GM19395 (cell line): Measurements from ENCODE around the gene SOX9.

Experiments used
- ATAC-seq: cut with Tn5 transposase; IDR thresholded peaks from one replicate; pipeline ENCODE4 v1.9.1; 2021; ENCODE audit warnings: mild to moderate bottlenecking, moderate library complexity; ENCODE audit not compliant: unreplicated experiment

SOX9 gene

DNA sequence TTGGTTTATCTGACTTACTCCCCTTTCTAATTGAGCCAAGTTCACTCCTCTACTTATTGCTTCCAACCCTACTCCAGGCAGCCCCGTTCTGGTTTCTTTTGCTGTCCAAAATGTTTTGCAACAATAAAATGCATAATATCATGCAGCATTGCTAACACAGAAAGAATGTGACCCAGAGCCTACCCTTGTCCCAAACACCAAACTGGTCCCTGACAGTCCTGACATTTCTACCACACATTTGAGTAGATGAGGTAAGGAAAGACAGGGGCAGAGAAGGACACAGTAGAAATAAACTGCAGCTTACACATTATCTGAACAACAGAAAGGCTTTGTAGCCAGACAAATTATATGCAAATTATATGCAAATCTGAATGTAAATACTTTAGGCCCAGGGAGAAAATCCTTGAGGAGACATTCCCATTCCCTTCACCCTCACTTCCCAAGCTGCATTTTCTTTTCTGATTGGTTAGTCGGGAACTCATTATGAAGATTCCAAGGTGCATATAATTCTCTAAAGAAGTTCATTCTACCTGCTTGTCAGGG is 31.6 kb downstream of the SOX9 start:
- ATAC-seq = no peak

DNA sequence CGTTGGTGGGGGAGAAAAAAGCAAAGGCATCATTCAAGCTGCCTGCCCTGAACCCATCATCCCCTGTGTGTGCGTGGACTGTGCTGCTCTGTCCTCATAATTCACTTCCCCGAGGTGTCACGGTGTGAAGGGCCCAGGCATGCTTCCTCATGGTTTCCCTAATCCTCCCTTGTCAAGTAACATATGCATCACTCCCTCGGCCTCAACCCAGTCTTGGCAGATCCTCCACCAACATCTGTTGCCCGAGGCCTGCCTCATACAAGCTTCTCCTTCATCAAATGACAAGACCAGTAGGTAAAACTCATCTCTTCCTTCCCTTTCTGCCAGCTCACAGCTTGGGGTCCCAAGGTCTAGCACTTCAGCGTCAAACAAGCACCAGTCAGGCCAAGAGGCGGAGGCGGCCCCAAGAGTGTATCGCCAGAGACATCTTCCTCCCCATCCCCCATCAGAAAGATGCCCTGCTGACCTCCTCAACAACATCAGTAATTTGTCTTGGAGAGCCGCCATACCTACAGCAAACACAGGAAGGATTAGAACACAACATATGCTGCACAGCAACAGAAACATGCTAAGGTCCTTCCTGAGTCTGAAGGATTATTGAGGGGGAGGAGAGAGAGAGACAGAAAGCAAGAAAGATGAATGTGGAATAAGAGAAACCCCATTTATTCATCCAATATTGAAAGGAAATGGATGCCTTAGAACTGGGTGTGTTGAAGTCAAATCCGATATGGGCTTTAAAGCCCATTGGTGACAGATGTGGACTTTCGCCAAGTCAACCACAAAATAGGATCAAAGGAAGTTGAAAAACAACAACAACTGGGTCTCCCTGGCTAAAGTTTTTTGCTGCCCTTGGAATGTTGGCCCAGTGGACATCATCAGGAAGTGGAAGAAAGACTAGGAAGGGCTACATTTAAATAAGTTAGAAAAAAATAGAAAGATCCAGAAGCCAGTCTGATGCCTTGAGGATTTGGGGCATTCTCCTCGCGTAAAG is 38.4 kb downstream of the SOX9 start:
- no peak for ATAC-seq

DNA sequence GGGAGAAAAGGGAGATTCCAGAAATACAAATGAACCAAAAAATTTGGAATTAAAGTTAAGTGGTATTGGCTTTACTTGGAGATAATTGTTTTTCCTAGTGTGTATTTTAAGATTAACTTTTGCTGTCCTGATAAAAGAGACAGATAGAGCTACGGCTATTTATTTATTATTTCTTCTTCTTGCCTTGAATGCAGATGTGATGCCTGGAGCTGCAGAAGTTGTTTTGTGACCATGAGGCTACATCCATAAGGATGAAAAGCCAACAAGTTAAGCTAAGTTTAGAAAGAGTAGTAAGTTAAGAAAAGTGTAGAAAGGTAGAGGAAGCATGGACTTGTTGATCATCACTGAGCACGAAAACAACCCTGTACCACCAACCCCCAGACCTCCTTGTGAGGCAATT is 41.7 kb downstream of the SOX9 start:
- ATAC-seq = no peak

DNA sequence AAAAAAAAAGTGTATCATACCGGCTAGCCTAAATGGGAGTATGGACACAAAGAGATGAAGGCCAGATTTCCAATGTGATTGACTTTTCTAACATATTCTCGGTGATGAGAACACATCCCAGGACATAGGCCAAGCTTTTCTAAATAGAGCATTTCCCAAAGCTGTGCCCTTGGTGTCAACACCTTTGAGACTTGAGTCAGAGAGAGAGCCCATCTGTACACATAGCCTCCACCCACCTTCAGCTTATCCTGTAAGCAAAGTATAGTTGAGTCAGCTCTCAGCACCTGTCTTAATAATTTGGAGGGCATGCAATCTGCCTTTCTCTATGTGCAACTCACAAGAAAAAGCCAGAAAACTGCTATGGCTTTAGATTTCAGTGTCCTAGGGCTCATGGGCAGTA is 42.7 kb downstream of the SOX9 start:
- no peak for ATAC-seq

DNA sequence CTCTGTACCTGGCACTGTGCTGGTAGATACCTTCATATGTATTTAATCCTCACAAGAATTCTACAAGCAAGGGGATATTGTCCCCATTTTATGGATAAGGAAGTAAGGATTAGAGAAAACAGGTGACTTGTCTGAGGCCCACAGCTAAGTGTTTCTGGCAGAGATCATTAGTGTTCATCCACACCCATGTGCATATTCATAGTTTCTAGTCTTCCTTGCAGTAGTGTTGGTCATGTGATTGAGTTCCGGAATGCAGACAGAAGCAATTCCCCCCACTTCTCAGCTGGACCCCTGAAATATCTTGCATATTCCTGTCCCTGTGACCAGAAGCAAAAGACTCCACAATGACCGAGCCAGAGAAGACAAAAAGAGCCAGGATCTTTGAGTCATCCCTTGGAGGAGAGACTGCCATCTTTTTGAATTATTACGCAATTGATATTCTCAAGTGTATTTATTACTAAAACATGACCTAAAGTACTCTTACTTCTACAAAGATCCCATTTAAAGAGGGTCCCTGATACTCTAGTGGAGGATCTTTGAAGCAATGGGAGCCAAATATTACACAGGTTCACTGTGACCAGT is 43.4 kb downstream of the SOX9 start:
- no peak for ATAC-seq

DNA sequence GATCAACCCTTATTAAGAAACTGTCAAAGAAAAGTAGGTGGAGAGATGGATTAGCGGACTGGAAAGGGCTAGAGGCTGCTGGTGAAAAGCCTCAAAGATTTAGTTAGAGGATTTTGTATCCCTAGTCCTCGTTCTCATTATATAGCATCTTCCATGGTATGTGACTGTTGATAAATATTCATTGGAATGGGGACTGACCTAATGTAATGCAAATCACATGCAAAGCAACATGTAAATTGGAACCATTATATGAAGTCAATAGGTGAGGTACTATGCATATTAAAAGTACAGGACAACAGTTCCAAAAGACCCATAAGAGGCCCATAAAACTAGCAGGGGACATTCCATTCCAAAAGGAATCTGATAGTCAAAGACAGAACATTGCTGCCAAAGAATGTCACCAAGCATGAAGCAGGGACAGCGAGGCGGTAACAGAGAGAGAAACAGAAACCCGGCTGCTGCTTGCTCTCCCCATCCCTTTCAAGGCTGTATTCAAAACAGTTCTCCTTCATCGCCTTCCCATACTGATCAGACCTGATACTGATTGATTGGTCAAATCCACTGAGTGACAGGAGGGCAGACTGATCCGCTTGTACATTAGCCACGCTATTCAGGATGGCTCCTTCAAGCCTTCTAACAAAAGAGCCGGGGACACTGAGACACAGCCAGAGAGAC is 44.5 kb downstream of the SOX9 start:
- no peak for ATAC-seq

DNA sequence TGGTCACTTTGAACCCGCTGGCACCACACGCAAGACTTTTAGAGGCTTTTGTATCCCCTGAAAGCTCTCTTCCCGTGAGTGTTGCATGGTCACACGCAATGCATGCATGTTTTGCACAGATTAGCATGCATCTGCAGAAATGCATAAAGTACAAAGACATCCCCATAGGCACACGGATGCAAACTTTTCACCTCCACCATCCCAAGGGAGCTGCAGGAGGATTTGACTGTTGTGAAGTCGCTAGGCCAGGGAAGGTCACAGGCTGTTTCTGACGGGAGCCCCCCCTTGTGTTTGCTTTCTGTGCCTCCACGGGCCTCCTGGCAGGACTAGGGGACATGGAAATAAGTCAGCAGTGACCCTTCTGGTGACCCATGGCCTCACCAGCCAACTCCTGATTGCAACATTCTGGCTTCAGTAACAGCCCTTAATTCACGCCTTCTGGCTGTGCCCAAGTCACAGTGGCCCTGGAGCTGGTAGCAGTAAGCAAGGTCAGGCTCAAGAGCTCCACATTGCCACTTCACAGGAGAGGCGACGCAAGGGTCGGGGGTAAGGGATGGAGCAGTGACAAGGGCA is 45.1 kb downstream of the SOX9 start:
- no peak for ATAC-seq

DNA sequence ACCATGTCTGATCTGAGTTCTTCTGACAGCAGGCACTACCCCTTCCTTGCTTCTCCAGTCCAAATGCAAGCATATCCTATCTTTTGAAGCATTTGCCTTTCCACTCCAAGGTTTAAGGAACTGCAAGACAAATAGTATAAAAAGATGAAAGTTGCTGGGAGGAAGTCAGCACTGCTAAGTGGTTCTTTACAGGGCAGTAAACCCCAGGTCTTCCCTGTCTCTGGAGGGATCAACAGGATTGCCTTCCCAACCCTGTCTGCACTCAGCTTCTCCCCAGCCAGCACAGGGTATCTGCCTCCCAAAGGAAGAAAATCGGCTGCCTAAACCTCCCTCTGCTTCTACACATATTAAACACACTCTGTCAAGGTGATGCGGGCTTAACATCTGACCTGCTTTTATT is 46.8 kb downstream of the SOX9 start:
- ATAC-seq = no peak

DNA sequence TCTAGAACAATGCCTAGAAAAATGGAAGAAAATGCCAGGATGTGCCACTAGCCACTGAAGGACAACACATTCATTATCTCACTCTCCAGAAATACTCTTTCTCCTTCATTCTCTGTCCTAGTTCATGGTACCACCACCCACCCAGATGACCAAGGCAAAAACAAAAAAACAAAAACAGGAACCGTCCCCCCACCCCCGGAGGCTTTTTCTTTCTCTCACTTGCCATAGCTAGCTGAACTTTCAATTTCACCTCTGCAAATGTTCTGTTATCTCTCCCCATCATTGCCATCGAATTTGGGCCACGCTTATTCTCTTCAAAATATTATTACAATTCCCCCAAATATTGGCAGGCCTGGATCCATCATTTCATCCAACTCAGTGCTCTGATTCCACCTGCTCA is 49.0 kb downstream of the SOX9 start:
- ATAC-seq = no peak

DNA sequence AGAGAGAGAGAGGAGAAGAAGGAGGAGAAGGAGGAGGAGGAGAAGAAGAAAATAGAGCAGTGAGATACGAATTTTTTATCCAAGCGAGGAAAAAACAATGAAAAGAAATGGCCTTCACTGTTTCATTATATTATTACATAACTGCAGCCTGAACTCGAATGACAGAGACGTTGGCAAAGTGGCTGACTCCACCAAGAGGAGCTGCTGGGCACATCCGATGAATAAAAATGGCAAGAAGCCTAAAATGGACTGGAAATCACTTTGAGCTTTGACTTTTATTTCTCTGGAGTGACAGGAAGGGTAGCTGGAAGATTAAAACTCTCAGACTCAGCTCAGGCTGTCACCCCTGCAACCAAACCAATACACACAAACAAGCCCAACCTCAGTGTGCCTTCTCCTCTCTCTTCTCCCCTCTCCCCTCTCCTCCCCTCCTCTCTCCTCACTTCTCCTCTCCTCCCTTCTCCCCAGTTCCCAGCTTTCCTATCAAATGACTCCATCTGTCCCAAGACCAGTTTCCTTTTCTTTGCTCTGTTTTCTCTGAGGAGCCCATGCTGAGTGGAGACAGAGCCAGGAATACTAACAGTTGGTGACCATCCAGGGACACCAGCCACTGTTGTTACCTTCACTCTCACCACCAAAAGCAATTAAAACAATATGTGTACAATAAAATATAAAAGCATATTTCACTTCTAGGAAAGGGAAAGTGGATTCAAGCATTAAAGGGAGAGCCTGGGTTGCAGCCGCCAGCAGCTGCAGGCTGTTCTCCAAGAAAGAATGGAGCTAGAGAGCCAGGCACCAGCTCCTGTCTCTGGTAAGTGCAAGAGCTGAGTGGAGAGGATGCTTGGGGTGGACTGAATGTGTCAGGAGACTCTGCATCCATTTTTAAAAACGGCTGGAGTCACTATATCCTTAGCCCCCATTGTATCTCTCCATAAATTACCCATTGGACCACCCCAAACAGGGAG is 51.2 kb downstream of the SOX9 start:
- no peak for ATAC-seq

DNA sequence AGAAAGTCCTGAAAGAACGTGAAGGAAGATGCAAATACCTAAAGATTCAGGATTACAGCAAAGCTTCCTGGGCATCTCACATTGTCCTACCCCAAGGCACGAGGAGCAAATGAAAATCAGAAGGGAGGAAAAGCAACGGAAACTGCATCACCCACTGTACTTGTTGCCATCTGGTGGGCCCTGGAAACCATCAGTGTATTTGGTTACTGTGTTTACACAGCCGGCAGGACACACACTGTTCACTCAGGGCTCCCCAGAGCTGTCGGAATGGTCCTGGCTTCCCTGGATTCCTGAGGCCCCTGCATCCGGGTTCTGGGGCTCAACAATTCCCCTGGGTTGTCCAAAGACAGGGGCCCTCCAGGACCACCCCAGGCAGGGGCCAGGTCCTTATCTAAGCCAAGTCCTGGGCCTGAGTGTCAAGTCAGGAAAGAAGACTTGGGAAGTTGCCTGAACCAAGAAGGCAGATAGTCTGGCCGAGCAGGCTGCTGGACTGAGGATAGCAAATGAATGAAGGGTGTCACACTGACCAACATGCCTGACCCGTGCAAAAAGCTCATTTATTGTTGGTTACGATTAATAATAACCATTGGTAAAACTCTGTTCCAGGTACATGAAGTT is 52.8 kb downstream of the SOX9 start:
- ATAC-seq = no peak

DNA sequence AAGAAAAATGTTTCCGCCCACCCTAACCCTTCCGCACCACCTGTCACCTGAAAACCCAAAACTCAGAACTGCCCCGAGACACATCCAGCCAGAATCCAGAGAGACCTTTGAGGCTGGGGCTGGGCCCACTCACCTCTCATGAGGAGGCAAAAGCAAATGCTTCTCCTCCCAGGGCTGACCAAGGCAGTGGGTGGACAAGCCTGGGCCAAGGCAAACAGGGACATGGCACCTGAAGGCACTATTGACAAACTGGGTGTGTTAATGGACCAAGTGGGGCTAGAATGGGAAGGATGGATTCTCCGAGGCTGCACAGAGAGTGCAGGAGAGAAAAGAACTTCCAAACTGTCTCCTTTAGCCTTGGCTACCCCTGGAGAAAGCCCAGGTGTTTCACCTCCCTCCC is 54.4 kb downstream of the SOX9 start:
- ATAC-seq = no peak
